SK-N-SH (cell line): Measurements from ENCODE around the gene PSMB10. TPM values are rescaled to one million over a fixed set of nuclear protein-coding genes. Genes with fewer than 3 reads are reported as not detected.

Source experiments
- CTCF ChIA-PET: fragments of 300-600, 350-600 bp; formaldehyde crosslinking; extraction: SDS; loops from one replicate; lab custom pipeline; 2021; lab: Yijun Ruan, JAX
- POLR2A ChIA-PET: fragments of 350-600 bp; sonication (Branson Sonifier 250); formaldehyde crosslinking; extraction: SDS; loops from one replicate; lab custom pipeline; 2020; ENCODE audit warnings: antibody characterized with exemption, inconsistent platforms; lab: Yijun Ruan, JAX
- DNase-seq: peaks from one replicate; pipeline ENCODE4 v3.0.0; 2012
- H2AFZ ChIP-seq: fragments of 200-600 bp; sonication (generic); 2 replicates; pipeline ENCODE4 v1.8.1; 2016; ENCODE audit warnings: antibody characterized with exemption, mild to moderate bottlenecking, low read depth
- H3F3A ChIP-seq: fragments of 200-600 bp; sonication (generic); replicated peaks from 2 replicates; pipeline ENCODE3; 2016; ENCODE audit warnings: antibody characterized with exemption, mild to moderate bottlenecking; ENCODE audit not compliant: insufficient read depth
- H3K27ac ChIP-seq, 2 experiments: fragments of 200-500 bp in 1 of 2; fragments of 200-600 bp in 1 of 2; sonication (Bioruptor generic) in 1 of 2; sonication (generic), shearing (Covaris generic) in 1 of 2; 2 replicates each; pipeline versions ENCODE4 v1.5.1 to v1.6.1; 2014 to 2016; ENCODE audit warnings: low read depth in 2 of 2, inconsistent platforms in 1 of 2, low read length in 1 of 2, mild to moderate bottlenecking in 1 of 2, mixed read lengths in 1 of 2
- H3K27me3 ChIP-seq: fragments of 200-600 bp; sonication (generic), shearing (Covaris generic); 2 replicates; pipeline ENCODE4 v1.6.1; 2016; ENCODE audit warnings: mixed run types; ENCODE audit not compliant: insufficient read depth
- H3K36me3 ChIP-seq, 2 experiments: fragments of 200-500 bp in 1 of 2; fragments of 200-600 bp in 1 of 2; sonication (Bioruptor generic) in 1 of 2; sonication (generic) in 1 of 2; replicated peaks in 1 of 2; 2 replicates each; pipeline versions ENCODE3 to v1.5.1; 2014 to 2016; ENCODE audit warnings: low read length in 1 of 2, mild to moderate bottlenecking in 1 of 2; ENCODE audit not compliant: insufficient read depth in 2 of 2, control insufficient read depth in 1 of 2
- H3K4me1 ChIP-seq, 2 experiments: fragments of 200-500 bp in 1 of 2; fragments of 200-600 bp in 1 of 2; sonication (Bioruptor generic) in 1 of 2; sonication (generic), shearing (Covaris generic) in 1 of 2; 2 replicates each; pipeline versions ENCODE4 v1.5.1 to v1.6.1; 2014 to 2016; ENCODE audit warnings: low read depth in 1 of 2, low read length in 1 of 2, mixed run types in 1 of 2; ENCODE audit not compliant: insufficient read depth in 2 of 2, control insufficient read depth in 1 of 2
- H3K4me2 ChIP-seq: fragments of 200-600 bp; sonication (generic), shearing (Covaris generic); 2 replicates; pipeline ENCODE4 v1.6.1; 2017; ENCODE audit warnings: mixed run types
- H3K4me3 ChIP-seq, 2 experiments: fragments of 200-500 bp in 1 of 2; fragments of 200-600 bp in 1 of 2; sonication (Bioruptor generic) in 1 of 2; sonication (generic), shearing (Covaris generic) in 1 of 2; 2 replicates each; pipeline versions ENCODE4 v1.5.1 to v1.8.1; 2014 to 2016; ENCODE audit warnings: low read depth in 2 of 2, inconsistent platforms in 1 of 2, low read length in 1 of 2, mild to moderate bottlenecking in 1 of 2, mixed read lengths in 1 of 2, moderate library complexity in 1 of 2
- H3K79me2 ChIP-seq: fragments of 200-600 bp; sonication (generic); 2 replicates; pipeline ENCODE4 v1.8.1; 2017; ENCODE audit warnings: mild to moderate bottlenecking; ENCODE audit not compliant: insufficient read depth
- H3K9ac ChIP-seq: fragments of 200-600 bp; sonication (generic); 2 replicates; pipeline ENCODE4 v1.6.1; 2017; ENCODE audit warnings: mixed run types
- H3K9me2 ChIP-seq: fragments of 200-600 bp; sonication (generic); 2 replicates; pipeline ENCODE4 v1.6.1; 2017; ENCODE audit warnings: mixed run types
- H3K9me3 ChIP-seq: fragments of 200-600 bp; sonication (generic); 2 replicates; pipeline ENCODE4 v1.6.1; 2017; ENCODE audit warnings: mixed run types, mild to moderate bottlenecking, moderate library complexity
- H4K20me1 ChIP-seq: fragments of 200-600 bp; sonication (generic); 2 replicates; pipeline ENCODE4 v1.6.1; 2017; ENCODE audit warnings: mild to moderate bottlenecking, mixed run types; ENCODE audit not compliant: insufficient read depth
- CTCF ChIP-seq: fragments of 200-600 bp; sonication (generic); IDR thresholded peaks from 2 replicates; pipeline ENCODE4 v1.6.1; 2017; ENCODE audit warnings: antibody characterized with exemption, mild to moderate bottlenecking, moderate library complexity
- EP300 ChIP-seq, 2 experiments: IDR thresholded peaks; 2 replicates each; pipeline versions ENCODE4 v1.4.0 to v1.6.1; 2012; ENCODE audit warnings: borderline replicate concordance in 1 of 2, low read depth in 1 of 2, low read length in 1 of 2
- GATA2 ChIP-seq: sonication (generic); formaldehyde crosslinking; IDR thresholded peaks from 2 replicates; pipeline ENCODE4 v1.5.0; 2020; ENCODE audit warnings: mild to moderate bottlenecking, missing genetic modification reagents
- MAX ChIP-seq: IDR thresholded peaks from 2 replicates; pipeline ENCODE4 v1.4.0; 2012; ENCODE audit warnings: low read depth
- PBX3 ChIP-seq: IDR thresholded peaks from 2 replicates; pipeline ENCODE4; 2012
- POLR2AphosphoS5 ChIP-seq: IDR thresholded peaks from 2 replicates; pipeline ENCODE4 v1.6.1; 2012; ENCODE audit warnings: low read depth, low read length
- RFX5 ChIP-seq: IDR thresholded peaks from 2 replicates; pipeline ENCODE4 v1.6.1; 2012; ENCODE audit warnings: mild to moderate bottlenecking, improper control_type of control experiment, low read length
- RXRA ChIP-seq: IDR thresholded peaks from 2 replicates; pipeline ENCODE4 v1.4.0; 2012; ENCODE audit warnings: low read depth, mild to moderate bottlenecking, borderline replicate concordance
- TCF12 ChIP-seq: IDR thresholded peaks from 2 replicates; pipeline ENCODE4 v1.4.0; 2012
- TEAD4 ChIP-seq: IDR thresholded peaks from 2 replicates; pipeline ENCODE4 v1.4.0; 2012; ENCODE audit warnings: mild to moderate bottlenecking, borderline replicate concordance; ENCODE audit not compliant: insufficient read depth
- USF2 ChIP-seq: fragments of 150-350 bp; IDR thresholded peaks from 2 replicates; pipeline ENCODE4 v1.6.1; 2017; ENCODE audit warnings: antibody characterized with exemption, low read length, low read depth, borderline replicate concordance
- ZBTB33 ChIP-seq: IDR thresholded peaks from 2 replicates; pipeline ENCODE4 v1.4.0; 2012; ENCODE audit warnings: low read depth, borderline replicate concordance
- WGBS: methylation state at CpG from one replicate; pipeline ENCODE4 v1.1.6; 2017; ENCODE audit warnings: low lambda C conversion rate; 5-methylcytosine and 5-hydroxymethylcytosine counted together
- polyA plus RNA-seq, 3 experiments: library from polyadenylated mRNA; depleted of rRNA; stranded (reverse); fragments of >200 nt; gene quantifications; 2 replicates each; pipeline ENCODE4 v1.2.3, GENCODE V29; 2012

Gene PSMB10
- polyA plus RNA-seq, 1 of the 3 experiments (the other 2 are of a cell fraction): 57.8 TPM

- TF ChIP-seq PBX3: no peak
- TF ChIP-seq GATA2: no peak
- TF ChIP-seq MAX: no peak
- TF ChIP-seq RXRA: no peak
- TF ChIP-seq TEAD4: no peak
- TF ChIP-seq POLR2AphosphoS5: no peak
- TF ChIP-seq CTCF: no peak
- no peak for TF ChIP-seq EP300 (IDR thresholded peaks at IDR 0.05; ENCODE audit: borderline replicate concordance in 1 of 2, low read depth in 1 of 2, low read length in 1 of 2)
- no peak for TF ChIP-seq USF2
- TF ChIP-seq ZBTB33: no peak
- TF ChIP-seq RFX5: no peak
- no peak for TF ChIP-seq TCF12
- H3K4me3 ChIP-seq: peak overlapping the region in 1 of 2 experiments; percentile 16; a peak in 1 of 4 replicates
- H3K27ac ChIP-seq: no peak overlapping the region
- POLR2A ChIA-PET: interaction anchor here (1.0 to 1.6 kb wide), 3 partner anchors 8 to 53 kb away, joined by 3 to 4 read pairs (median 4); no protein-coding TSS in a partner anchor
- peaks cover 27% of the 10 kb centered on the region for H3F3A ChIP-seq
- peaks cover 13% of the 10 kb centered on the region; the same call in 1 of the 2 replicates for H4K20me1 ChIP-seq
- H3K79me2 ChIP-seq: peaks cover 26% of the 10 kb centered on the region
- no peak for DNase-seq
- peaks cover 5 to 28% of the 10 kb centered on the region in 2 experiments; a peak in 2 of 4 replicates for H3K4me1 ChIP-seq
- no peaks in the 10 kb centered on the region for H3K27me3 ChIP-seq
- no peak overlapping the region for H3K4me2 ChIP-seq
- CTCF ChIA-PET: interaction anchor here (0.6 to 28.1 kb wide), 22 partner anchors 9 to 296 kb away, joined by 3 to 564 read pairs (median 5); partner anchors contain the start of genes CARMIL2, CTRL, EDC4 and NFATC3
- H3K36me3 ChIP-seq: peaks cover 12 to 44% of the 10 kb centered on the region in 2 experiments
- 94% methylated on average over 8 of the region's 9 CpGs for WGBS
- no peaks in the 10 kb centered on the region for H3K9me2 ChIP-seq
- H3K9ac ChIP-seq: no peak overlapping the region
- H2AFZ ChIP-seq: no peak overlapping the region
- no peaks in the 10 kb centered on the region for H3K9me3 ChIP-seq
These were observed 5.0 kb upstream of the PSMB10 start for GRCh38 chr16:67941469-67942199.
